ENCODE measurements around the gene TBKBP1.

GRCh38 chr17:47735139-47735464, 41.1 kb downstream of the TBKBP1 start:
- TF ChIP-seq E2F1 (CRISPR knock-in tag; IDR thresholded peaks at IDR 0.05) (no peak), ZNF609 (CRISPR knock-in tag; IDR thresholded peaks at IDR 0.05; ENCODE audit: borderline replicate concordance) (no peak), E4F1 (CRISPR knock-in tag; IDR thresholded peaks at IDR 0.05; ENCODE audit: borderline replicate concordance) (no peak), CTCF (IDR thresholded peaks at IDR 0.05 in 2 of 3, conservative IDR thresholded peaks at IDR 0.05 in 1 of 3; ENCODE audit: insufficient read depth in 2 of 3, low read depth in 1 of 3, low read length in 3 of 3) (no peak), USF2 (CRISPR knock-in tag; IDR thresholded peaks at IDR 0.05) (no peak), ZNF561 (CRISPR knock-in tag; conservative IDR thresholded peaks at IDR 0.05) (no peak), BRCA1 (IDR thresholded peaks at IDR 0.05) (no peak), BRCA1 (CRISPR knock-in tag; IDR thresholded peaks at IDR 0.05) (no peak)
